H9 (cell line): ENCODE results near the gene TTLL4. TPM values are rescaled to one million over a fixed set of nuclear protein-coding genes. Genes with fewer than 3 reads are reported as not detected.
"Not testable (repeated sequence)": the region's sequence is repeated elsewhere in the genome, so short reads cannot be mapped to it uniquely, and the experiment has no call there.

Experiments
- DNase-seq: peaks from one replicate; pipeline ENCODE4 v3.0.0-alpha.2; 2017
- H2AFZ ChIP-seq: one replicate; pipeline ENCODE4 v1.6.1; 2013; ENCODE audit warnings: mild to moderate bottlenecking, low read length, control low read depth, moderate library complexity
- H2AK5ac ChIP-seq: 2 replicates; pipeline ENCODE4 v1.6.1; 2013; ENCODE audit warnings: low read length, control low read depth, mixed read lengths; ENCODE audit not compliant: insufficient read length
- H2BK120ac ChIP-seq: one replicate; pipeline ENCODE4 v1.6.1; 2013; ENCODE audit warnings: low read depth, mild to moderate bottlenecking, low read length, control low read depth, inconsistent platforms; ENCODE audit not compliant: poor library complexity, severe bottlenecking
- H2BK12ac ChIP-seq: 2 replicates; pipeline ENCODE4 v1.6.1; 2013; ENCODE audit warnings: low read length, control low read depth, mixed read lengths, low read depth; ENCODE audit not compliant: insufficient read length
- H2BK15ac ChIP-seq: 2 replicates; pipeline ENCODE4 v1.6.1; 2013; ENCODE audit warnings: low read depth, low read length, control low read depth
- H2BK20ac ChIP-seq: one replicate; pipeline ENCODE4 v1.6.1; 2013; ENCODE audit warnings: low read depth, mild to moderate bottlenecking, low read length, control low read depth, inconsistent platforms; ENCODE audit not compliant: poor library complexity, severe bottlenecking
- H2BK5ac ChIP-seq: 2 replicates; pipeline ENCODE4 v1.6.1; 2013; ENCODE audit warnings: low read length, control low read depth, mixed read lengths; ENCODE audit not compliant: insufficient read length
- H3K14ac ChIP-seq: 2 replicates; pipeline ENCODE4 v1.6.1; 2013; ENCODE audit warnings: low read length, control low read depth; ENCODE audit not compliant: insufficient read depth
- H3K18ac ChIP-seq: 2 replicates; pipeline ENCODE4 v1.6.1; 2013; ENCODE audit warnings: low read depth, mild to moderate bottlenecking, mixed read lengths, low read length, control low read depth; ENCODE audit not compliant: insufficient read length
- H3K23ac ChIP-seq: 2 replicates; pipeline ENCODE4 v1.6.1; 2013; ENCODE audit warnings: low read length, control low read depth, mixed read lengths, low read depth; ENCODE audit not compliant: insufficient read length
- H3K23me2 ChIP-seq: 2 replicates; pipeline ENCODE4 v1.6.1; 2013; ENCODE audit warnings: low read depth, mild to moderate bottlenecking, mixed read lengths, low read length, control low read depth; ENCODE audit not compliant: insufficient read length, poor library complexity, severe bottlenecking
- H3K27ac ChIP-seq: 2 replicates; pipeline ENCODE4 v1.5.1; 2013; ENCODE audit warnings: low read length, control low read depth, mixed read lengths, low read depth; ENCODE audit not compliant: insufficient read length
- H3K27me3 ChIP-seq: 2 replicates; pipeline ENCODE4 v1.6.1; 2013; ENCODE audit warnings: low read length, control low read depth, inconsistent platforms; ENCODE audit not compliant: insufficient read depth
- H3K4ac ChIP-seq: 2 replicates; pipeline ENCODE4 v1.6.1; 2013; ENCODE audit warnings: low read depth, mild to moderate bottlenecking, control low read depth, inconsistent platforms, low read length, moderate library complexity
- H3K4me1 ChIP-seq: 2 replicates; pipeline ENCODE4 v1.6.1; 2013; ENCODE audit warnings: low read length, control low read depth, inconsistent platforms; ENCODE audit not compliant: insufficient read depth
- H3K4me2 ChIP-seq: 2 replicates; pipeline ENCODE4 v1.6.1; 2013; ENCODE audit warnings: low read length, control low read depth, mixed read lengths; ENCODE audit not compliant: insufficient read length, insufficient read depth
- H3K56ac ChIP-seq: 2 replicates; pipeline ENCODE4 v1.6.1; 2013; ENCODE audit warnings: low read depth, mild to moderate bottlenecking, mixed read lengths, low read length, control low read depth; ENCODE audit not compliant: insufficient read length
- H3K79me1 ChIP-seq: 2 replicates; pipeline ENCODE4 v1.6.1; 2013; ENCODE audit warnings: low read depth, mild to moderate bottlenecking, moderate library complexity, low read length, control low read depth, inconsistent platforms; ENCODE audit not compliant: insufficient read depth, poor library complexity, severe bottlenecking
- H3K79me2 ChIP-seq: 2 replicates; pipeline ENCODE4 v1.6.1; 2013; ENCODE audit warnings: low read length, control low read depth, inconsistent platforms; ENCODE audit not compliant: insufficient read depth
- H3K9ac ChIP-seq: 2 replicates; pipeline ENCODE4 v1.6.1; 2013; ENCODE audit warnings: low read length, control low read depth, mixed read lengths; ENCODE audit not compliant: insufficient read length; ENCODE audit errors: extremely low read depth
- H3K9me3 ChIP-seq: one replicate; pipeline ENCODE4 v1.6.1; 2013; ENCODE audit warnings: low read depth, low read length, inconsistent platforms; ENCODE audit not compliant: control insufficient read depth
- H3T11ph ChIP-seq: one replicate; pipeline ENCODE4 v1.6.1; 2013; ENCODE audit warnings: mild to moderate bottlenecking, low read length, control low read depth, inconsistent platforms
- H4K20me1 ChIP-seq: one replicate; pipeline ENCODE4 v1.6.1; 2013; ENCODE audit not compliant: control insufficient read depth, insufficient read length, insufficient read depth
- H4K5ac ChIP-seq: 2 replicates; pipeline ENCODE4 v1.6.1; 2013; ENCODE audit warnings: low read depth, mild to moderate bottlenecking, mixed read lengths, low read length, control low read depth; ENCODE audit not compliant: insufficient read length
- H4K8ac ChIP-seq: replicated peaks from 2 replicates; pipeline ENCODE4 v1.6.1; 2013; ENCODE audit warnings: low read length, control low read depth, mixed read lengths, low read depth; ENCODE audit not compliant: insufficient read length
- H4K91ac ChIP-seq: 2 replicates; pipeline ENCODE4 v1.6.1; 2013; ENCODE audit warnings: low read depth, mild to moderate bottlenecking, moderate library complexity, mixed read lengths, low read length, control low read depth; ENCODE audit not compliant: insufficient read length
- H3K27ac Mint-ChIP-seq, 3 experiments: 2 replicates in 2 of 3; 3 replicates in 1 of 3; pipeline ENCODE4 v1.8.0; 2020 to 2021; ENCODE audit warnings: mixed read lengths in 3 of 3, mild to moderate bottlenecking in 1 of 3, moderate library complexity in 1 of 3
- H3K27me3 Mint-ChIP-seq: 2 replicates; pipeline ENCODE4 v1.8.0; 2021; ENCODE audit warnings: low read depth, mild to moderate bottlenecking, moderate library complexity, mixed read lengths
- H3K36me3 Mint-ChIP-seq, 3 experiments: 2 replicates in 2 of 3; 3 replicates in 1 of 3; pipeline ENCODE4 v1.8.0; 2020 to 2021; ENCODE audit warnings: low read depth in 3 of 3, mixed read lengths in 3 of 3; ENCODE audit not compliant: insufficient read depth in 1 of 3
- H3K4me1 Mint-ChIP-seq, 2 experiments: 2 replicates each; pipeline ENCODE4 v1.8.0; 2020; ENCODE audit warnings: mixed read lengths in 2 of 2
- H3K4me3 Mint-ChIP-seq, 2 experiments: 2 replicates in 1 of 2; 3 replicates in 1 of 2; pipeline ENCODE4 v1.8.0; 2020 to 2021; ENCODE audit warnings: mild to moderate bottlenecking in 2 of 2, mixed read lengths in 2 of 2, moderate library complexity in 1 of 2
- H3K9me3 Mint-ChIP-seq, 2 experiments: 2 replicates in 1 of 2; 3 replicates in 1 of 2; pipeline ENCODE4 v1.8.0; 2020; ENCODE audit warnings: mild to moderate bottlenecking in 2 of 2, mixed read lengths in 2 of 2, moderate library complexity in 1 of 2
- CTCF ChIP-seq: fragments of 200-600 bp; sonication (generic); conservative IDR thresholded peaks from 3 replicates; pipeline ENCODE4 v1.8.0; 2021; ENCODE audit warnings: antibody characterized with exemption, mild to moderate bottlenecking
- WGBS: extraction: QIAGEN DNeasy Blood & Tissue Kit; methylation state at CpG from one replicate; pipeline ENCODE4 v1.1.7; 2013; ENCODE audit warnings: missing lambda C conversion rate, low lambda C conversion rate, mixed read lengths; ENCODE audit not compliant: insufficient read length; ENCODE audit errors: extremely low coverage; 5-methylcytosine and 5-hydroxymethylcytosine counted together
- total RNA-seq: library from RNA; stranded (reverse); gene quantifications from 2 replicates; pipeline ENCODE4 v1.2.1, GENCODE V29; 2021

TTLL4 gene
- total RNA-seq, 1 experiment from 2014 or later = 96.4 TPM

GRCh38 chr2:218687400-218688060 lies 23.1 kb upstream of the TTLL4 start:
- not testable (repeated sequence) for H4K8ac ChIP-seq, H2BK15ac ChIP-seq, H3K4me2 ChIP-seq, H3K18ac ChIP-seq, H3K27me3 Mint-ChIP-seq, H3K27ac Mint-ChIP-seq, H4K5ac ChIP-seq, H3K14ac ChIP-seq, H3K9ac ChIP-seq, H3K4me3 Mint-ChIP-seq, H2BK20ac ChIP-seq, H3K27me3 ChIP-seq, H3K9me3 Mint-ChIP-seq, H4K91ac ChIP-seq, H2AK5ac ChIP-seq, H3K79me2 ChIP-seq, H2AFZ ChIP-seq, H2BK120ac ChIP-seq, H3K4me1 ChIP-seq, H3K23ac ChIP-seq, H3K4me1 Mint-ChIP-seq, H3K79me1 ChIP-seq, H3K9me3 ChIP-seq, H3K23me2 ChIP-seq, H3K56ac ChIP-seq, H3T11ph ChIP-seq, H2BK12ac ChIP-seq, H4K20me1 ChIP-seq, H2BK5ac ChIP-seq, H3K27ac ChIP-seq, H3K4ac ChIP-seq
- TF ChIP-seq CTCF = peak; percentile 84
- peaks cover 0 to 52% (median 23%) of the 10 kb centered on the region in 3 experiments; a peak in 5 of 7 replicates for H3K36me3 Mint-ChIP-seq
- no CpG with 5 or more reads among the region's 5 CpGs for WGBS
- peak; percentile 66 for DNase-seq
